ENCODE data around the gene ATL1. TPM values are rescaled to one million over a fixed set of nuclear protein-coding genes. Genes with fewer than 3 reads are reported as not detected.

ATL1 gene
- total RNA-seq (2014; rRNA removed; shearing (Covaris generic)) (0.28 and 0.82 TPM in 2 replicates), total RNA-seq (2022) (1.1 and 1.6 TPM in 2 replicates), Bru-seq, nascent RNA (percentile 39 among the genes with signal in this experiment), BruChase-seq, experiment 1, labeled RNA remaining after a 6-hour chase (percentile 33 among the genes with signal in this experiment), BruChase-seq, experiment 2, labeled RNA remaining after a 2-hour chase (percentile 35 among the genes with signal in this experiment)
- long read RNA-seq, partial matches to known transcripts: 0 of 5 reads
- long read RNA-seq, other reads (novel, unspliced or antisense): 5 of 5 reads

DNA sequence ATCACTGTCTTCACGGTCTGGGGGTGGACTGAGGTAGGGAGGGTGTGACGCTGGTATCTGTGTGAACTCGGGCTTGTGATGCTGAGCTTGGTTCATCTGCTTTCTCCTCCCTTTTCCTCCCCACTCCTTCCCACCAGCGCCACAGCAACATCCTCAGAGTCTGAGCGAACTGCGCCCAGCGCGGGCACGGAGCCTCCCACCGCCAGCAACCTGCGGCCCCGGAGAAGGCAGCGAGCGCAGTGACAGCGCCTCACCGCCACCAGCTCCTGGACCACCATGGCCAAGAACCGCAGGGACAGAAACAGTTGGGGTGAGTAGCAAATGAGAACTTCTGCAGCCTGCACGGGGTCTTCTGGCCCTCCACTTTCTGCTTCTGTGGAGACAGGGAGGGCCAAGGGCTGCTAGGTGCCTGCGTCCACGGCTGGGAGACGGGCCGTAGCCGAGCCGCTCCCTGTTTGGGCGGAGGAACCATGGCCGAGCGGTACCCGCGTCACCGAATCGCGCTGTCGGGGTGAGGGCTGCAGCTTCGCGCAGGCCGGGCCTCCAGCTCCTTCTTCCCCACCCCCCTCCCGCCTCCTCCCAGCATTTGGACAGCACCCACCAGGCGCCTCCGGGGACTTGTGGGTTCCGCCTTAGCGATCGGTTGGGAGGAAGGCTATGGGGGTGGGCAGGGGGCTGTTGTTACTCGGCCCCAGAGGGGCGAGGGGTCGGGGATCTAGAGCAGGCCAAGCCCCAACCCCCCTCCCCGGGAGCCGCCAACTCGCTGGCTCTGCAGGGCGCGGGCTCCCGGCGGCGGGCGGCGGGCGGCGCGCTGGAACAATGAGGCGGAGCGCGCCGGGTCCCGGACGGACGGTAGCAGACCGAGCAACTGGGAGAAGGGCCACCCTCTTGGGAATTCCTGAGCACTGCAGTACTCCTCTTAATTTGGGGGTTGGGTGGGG, at the start of gene ATL1:
ATL1 (plus strand) TSS at position 156 of the 941 bp plus-strand sequence; CDS start at position 277, 121 bp downstream.
- no TSS peak for BruUV-seq (replicated peaks)
- Histone ChIP-seq H3K4me3 (ENCODE audit: low read depth, low read length, poor library complexity, severe bottlenecking) (peak within 1 kb of the TSS; percentile 54), H2AFZ (ENCODE audit: low read length) (peak within 1 kb of the TSS; percentile 8; the same call in 1 of the 2 replicates), H3K9me3 (ENCODE audit: low read length) (no peaks in the 10 kb centered on the region), H3K4me2 (ENCODE audit: low read length) (peak within 1 kb of the TSS; percentile 66), H3K4me1 (ENCODE audit: insufficient read depth, low read length, poor library complexity, severe bottlenecking) (peaks cover 6% of the 10 kb centered on the region), H3K79me2 (ENCODE audit: insufficient read depth, low read depth, low read length) (no peaks in the 10 kb centered on the region), H4K20me1 (ENCODE audit: insufficient read depth, low read length) (no peaks in the 10 kb centered on the region), H3K27ac (ENCODE audit: low read depth, low read length, poor library complexity, severe bottlenecking) (no peak within 1 kb of the TSS), H3K9me2 (ENCODE audit: insufficient read depth, low read length) (no peaks in the 10 kb centered on the region), H3K36me3 (ENCODE audit: insufficient read depth, low read length) (no peaks in the 10 kb centered on the region)
- CTCF ChIA-PET (ENCODE audit: unreplicated experiment): no interaction called here
- peak; percentile 11 for DNase-seq (ENCODE audit: low spot score)
- intact Hi-C loops (cut with micrococcal nuclease; ENCODE audit: unreplicated experiment): no loop called here
- TF ChIP-seq CTCF (conservative IDR thresholded peaks at IDR 0.05; ENCODE audit: low read length): no peak
- TF ChIP-seq EZH2phosphoT487 (IDR thresholded peaks at IDR 0.05; ENCODE audit: borderline replicate concordance, low read depth, low read length): no peak
- POLR2A ChIA-PET: interaction anchor here (1.2 kb wide), 1 partner anchor 55 kb away, joined by 3 read pairs; no protein-coding TSS in a partner anchor

DNA sequence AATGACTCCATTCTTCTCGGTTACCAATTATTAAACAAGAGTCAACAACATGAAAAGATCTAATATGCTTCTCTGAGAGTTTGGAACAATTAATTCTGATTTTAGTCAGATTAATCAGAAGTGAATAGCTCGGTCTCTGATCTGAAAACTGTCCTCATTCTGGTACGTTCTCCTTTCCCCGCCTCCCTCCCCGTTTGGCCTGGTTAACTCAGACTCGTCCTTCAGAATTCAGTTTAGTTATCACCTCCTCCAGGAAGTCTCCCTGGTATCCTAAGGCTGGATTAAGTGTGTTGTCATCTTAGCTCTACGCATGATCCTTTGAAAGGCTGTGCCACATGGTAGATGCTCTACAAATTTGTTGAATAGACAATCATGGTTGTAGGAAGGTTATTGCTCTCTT, 49.8 kb upstream of the ATL1 start:
- Histone ChIP-seq H3K4me1 (ENCODE audit: insufficient read depth, low read length, poor library complexity, severe bottlenecking) (no peaks in the 10 kb centered on the region), H3K79me2 (ENCODE audit: insufficient read depth, low read depth, low read length) (peaks cover 50% of the 10 kb centered on the region; the same call in 1 of the 2 replicates), H2AFZ (ENCODE audit: low read length) (no peak overlapping the region), H3K27ac (ENCODE audit: low read depth, low read length, poor library complexity, severe bottlenecking) (no peak overlapping the region), H3K4me2 (ENCODE audit: low read length) (no peak overlapping the region), H4K20me1 (ENCODE audit: insufficient read depth, low read length) (no peaks in the 10 kb centered on the region), H3K36me3 (ENCODE audit: insufficient read depth, low read length) (peaks cover 11% of the 10 kb centered on the region), H3K9me3 (ENCODE audit: low read length) (no peaks in the 10 kb centered on the region; the same call in 1 of the 2 replicates), H3K4me3 (ENCODE audit: low read depth, low read length, poor library complexity, severe bottlenecking) (no peak overlapping the region), H3K9me2 (ENCODE audit: insufficient read depth, low read length) (no peaks in the 10 kb centered on the region)
- DNase-seq (ENCODE audit: low spot score): no peak
- ChIA-PET CTCF (ENCODE audit: unreplicated experiment) (no interaction called here), POLR2A (interaction anchor here (0.6 kb wide), 1 partner anchor 633 kb away, joined by 3 read pairs; no protein-coding TSS in a partner anchor)
- TF ChIP-seq EZH2phosphoT487 (IDR thresholded peaks at IDR 0.05; ENCODE audit: borderline replicate concordance, low read depth, low read length): no peak
- no peak for TF ChIP-seq CTCF (conservative IDR thresholded peaks at IDR 0.05; ENCODE audit: low read length)
- intact Hi-C loops (cut with micrococcal nuclease; ENCODE audit: unreplicated experiment): no loop called here
- no TSS peak for BruUV-seq (replicated peaks)

Data from OCI-LY7 (cell line).